GM21526 (cell line): Measurements from ENCODE around the gene ABI1.

Experiments
- ATAC-seq: cut with Tn5 transposase; IDR thresholded peaks from one replicate; pipeline ENCODE4 v1.9.1; 2021; ENCODE audit warnings: moderate library complexity; ENCODE audit not compliant: unreplicated experiment, low FRiP score

The ABI1 gene

DNA sequence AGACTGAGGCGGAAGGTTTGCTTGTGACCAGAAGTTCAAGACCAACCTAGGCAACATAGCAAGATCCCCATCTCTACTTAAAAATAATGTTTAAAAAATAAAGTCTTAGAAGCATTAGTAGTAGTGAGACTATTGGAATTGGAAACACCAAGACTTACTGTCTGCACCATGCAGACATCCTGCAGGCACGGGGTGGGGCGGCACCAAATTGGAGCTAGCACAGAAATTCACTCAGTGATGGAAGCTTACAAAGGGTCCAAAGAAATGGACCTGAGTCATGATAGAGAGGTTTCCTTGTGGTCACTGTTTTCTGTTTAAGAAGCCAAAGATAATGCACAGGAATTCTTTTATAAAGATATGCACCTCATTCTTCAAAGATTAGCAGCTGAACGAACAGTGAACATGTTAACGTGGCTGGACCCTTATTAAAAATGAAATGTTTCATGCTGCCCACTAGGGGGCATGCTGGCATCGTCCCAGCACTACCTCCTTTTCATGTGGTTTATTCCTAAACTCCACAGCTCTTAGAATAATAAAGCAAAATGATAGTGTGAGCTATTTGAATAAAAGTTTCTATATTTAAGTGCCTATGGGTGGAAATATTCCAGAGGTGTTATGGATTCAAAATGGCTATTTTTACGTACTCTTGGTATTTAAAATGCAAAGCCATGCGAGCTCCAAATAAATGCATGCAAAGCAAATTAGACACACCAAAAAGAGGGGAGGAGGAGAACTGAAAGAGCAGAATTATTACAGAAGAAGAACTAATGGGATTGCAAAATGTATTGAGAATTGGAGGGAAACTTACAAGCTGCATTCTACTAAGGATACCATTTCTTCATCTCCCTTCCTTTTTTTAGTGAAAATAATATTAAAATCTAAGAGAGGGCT is 134.7 kb downstream of the ABI1 start:
- no peak for ATAC-seq

DNA sequence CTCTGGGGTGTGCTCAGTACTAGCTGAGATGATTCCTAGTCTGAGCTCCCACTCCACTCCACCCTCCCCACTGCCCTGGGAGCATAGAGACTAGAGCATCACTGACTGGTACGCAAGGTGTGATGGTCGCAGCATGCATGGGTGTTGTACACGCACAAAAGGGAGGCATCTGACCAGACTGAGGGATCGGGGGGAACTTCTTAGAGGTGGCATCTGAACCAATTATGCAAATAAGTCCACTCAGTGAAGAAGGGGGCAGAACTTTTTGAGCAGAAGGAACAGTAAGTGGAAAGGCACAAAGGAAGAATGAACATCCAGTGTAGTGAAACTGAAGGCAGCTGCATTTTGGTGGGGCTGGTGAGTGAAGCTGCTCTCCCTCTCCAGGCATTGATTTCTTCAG is 137.7 kb downstream of the ABI1 start:
- no peak for ATAC-seq

DNA sequence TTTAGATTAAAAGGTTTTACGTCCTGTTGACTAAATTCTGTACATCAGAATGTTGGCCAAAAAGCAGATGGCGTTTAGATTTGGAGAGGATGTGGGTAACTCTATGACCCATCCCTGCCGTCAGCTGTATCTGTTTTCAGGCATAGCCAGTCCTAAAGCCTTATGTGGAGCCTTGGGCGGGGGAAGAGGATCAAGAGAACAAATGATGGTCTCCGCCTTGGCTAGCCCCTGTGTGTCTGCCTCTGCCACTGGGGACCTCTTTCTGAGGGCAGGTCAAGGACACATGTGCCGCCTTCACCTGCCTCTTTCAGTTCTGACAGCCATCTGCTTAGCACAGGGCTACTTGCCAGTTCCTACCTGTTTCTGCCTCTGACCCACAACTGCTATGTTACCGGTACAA is 139.2 kb downstream of the ABI1 start:
- no peak for ATAC-seq

DNA sequence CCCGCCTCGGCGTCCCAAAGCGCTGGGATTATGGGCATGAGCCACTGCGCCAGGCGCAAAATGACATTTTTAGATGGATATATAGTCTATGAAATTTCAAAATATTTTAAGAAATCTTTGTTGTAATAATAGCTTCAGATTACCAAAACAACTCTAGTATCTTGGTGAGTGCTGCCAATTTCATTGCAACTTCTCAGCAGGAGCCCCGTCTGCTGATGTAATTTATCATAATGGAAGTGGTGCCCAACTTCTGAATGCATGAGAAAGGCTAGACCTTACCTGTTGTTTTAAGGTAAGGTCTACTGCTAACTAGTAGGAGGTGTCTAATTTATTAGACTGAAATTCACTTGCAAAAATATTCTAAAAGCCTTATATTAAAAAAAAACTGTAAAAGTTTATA is 143.3 kb downstream of the ABI1 start:
- ATAC-seq = no peak

DNA sequence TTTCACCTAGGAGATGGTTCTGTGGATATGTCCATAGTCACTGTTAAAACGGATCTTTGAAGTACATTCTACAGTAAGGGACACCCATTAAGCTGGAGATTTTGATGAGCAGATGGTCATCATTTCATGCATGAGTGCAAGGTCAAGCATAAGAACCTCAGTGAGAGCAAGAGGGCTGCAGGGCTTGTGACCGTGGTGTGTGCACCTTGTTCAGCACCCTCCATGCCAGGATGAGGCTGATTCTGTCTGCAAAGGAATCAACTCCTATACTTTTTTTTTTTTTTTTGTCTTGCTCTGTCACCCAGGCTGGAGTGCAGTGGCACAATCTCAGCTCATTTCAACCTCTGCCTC is 145.6 kb downstream of the ABI1 start:
- no peak for ATAC-seq

DNA sequence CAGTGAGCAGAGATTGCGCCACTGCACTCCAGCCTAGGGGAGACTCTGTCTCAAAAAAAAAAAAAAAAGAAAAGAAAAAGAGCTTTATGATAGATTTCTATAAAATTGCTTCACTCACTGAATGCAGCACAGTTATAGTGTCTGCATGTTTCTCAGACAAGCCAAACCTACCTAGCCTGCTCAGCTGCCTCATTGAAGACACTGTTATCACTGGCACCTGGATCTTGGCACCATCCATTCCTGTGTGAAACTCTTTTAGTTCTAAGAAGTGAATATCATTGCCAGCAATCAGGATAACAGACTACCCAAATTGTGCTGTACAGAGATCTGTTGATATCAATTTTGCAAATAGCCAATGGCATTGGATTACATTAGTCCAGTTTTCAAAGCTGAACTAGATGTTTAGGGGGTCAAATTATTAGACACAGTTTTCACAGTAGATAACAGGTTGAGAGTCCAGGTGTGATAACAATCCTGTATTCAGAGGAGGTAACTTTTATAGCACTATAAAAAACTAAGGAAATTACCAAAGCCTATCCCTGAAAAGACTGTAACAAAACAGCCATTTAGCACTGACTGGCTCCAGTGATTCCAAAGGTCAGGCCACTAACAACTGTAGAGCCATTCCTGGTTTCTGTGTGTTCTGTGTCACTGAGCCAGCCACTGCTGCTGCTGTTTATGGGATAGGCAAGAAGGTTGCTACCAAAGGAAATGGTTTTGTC is 146.2 kb downstream of the ABI1 start:
- no peak for ATAC-seq

DNA sequence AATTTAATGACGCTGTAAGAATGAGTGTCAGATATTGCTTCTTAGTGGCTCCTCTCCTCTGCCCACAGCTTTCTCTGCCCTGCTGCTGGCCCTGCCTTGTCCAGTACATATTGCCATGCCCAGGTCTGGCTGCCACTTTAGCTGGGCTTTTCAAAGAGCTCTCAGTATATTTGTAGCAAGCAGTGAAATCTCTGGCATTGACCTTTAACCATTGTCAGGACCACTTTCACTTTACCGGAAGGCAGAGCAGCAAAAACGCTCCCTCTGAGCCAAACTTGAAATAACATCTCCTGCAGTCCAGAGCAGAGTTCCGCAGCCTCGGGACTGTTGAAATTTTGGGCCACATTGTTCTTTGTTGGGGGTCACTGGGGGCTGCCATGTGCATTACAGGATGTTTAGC is 149.4 kb downstream of the ABI1 start:
- ATAC-seq = no peak

DNA sequence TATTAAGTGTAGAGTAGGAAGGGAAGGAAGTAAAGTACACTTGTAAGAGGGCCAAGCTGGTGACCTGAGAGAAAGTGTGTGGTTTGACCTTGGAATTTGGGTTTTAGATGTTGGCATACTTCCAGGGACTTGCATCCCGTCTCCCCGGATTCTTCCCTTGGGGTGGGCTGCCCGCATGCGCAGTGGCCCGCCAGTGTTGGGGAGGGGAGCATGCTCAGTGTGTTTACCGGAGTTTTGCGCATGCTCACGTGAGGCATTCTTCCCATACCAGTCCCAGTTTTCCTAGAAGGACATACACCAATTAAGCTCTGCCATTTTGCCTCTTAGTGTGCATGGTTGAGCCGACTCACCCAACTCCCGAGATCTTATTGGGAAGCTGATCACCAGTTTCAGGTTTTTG is 153.8 kb downstream of the ABI1 start:
- no peak for ATAC-seq

DNA sequence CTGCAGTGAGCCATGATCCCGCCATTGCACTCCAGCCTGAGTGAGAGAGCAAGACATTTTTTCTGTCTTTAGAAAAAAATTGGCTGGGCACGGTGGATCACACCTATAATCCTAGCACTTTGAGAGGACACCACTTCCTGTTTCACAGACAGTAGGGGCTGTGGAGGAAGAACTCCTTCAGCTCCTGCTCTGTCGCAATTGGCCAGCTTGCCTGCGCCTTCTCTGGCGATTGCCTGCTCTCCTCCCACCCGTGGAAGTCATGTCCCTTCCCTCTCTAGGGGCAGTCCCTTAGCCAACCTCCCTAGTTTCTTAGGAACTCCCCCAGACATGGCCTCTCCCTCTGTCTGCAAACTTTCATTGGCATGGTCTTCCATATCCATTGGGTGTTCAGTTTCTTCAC is 154.6 kb downstream of the ABI1 start:
- no peak for ATAC-seq

DNA sequence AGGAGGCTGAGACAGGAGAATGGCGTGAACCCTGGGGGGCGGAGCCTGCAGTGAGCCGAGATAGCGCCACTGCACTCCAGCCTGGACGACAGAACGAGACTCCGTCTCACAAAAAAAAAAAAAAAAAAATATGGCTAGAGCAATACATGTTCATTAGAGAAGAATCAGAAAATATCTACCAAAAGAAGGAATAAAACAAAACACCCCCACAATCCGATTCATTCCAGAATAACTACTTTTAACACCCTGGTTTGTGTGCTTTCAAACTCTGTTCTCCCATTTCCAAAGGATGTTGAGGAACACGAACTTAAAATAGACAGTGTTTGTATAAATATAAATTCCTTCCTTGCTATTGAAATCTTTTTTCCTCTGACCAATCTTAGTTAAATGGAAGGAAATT is 156.8 kb downstream of the ABI1 start:
- ATAC-seq = no peak

DNA sequence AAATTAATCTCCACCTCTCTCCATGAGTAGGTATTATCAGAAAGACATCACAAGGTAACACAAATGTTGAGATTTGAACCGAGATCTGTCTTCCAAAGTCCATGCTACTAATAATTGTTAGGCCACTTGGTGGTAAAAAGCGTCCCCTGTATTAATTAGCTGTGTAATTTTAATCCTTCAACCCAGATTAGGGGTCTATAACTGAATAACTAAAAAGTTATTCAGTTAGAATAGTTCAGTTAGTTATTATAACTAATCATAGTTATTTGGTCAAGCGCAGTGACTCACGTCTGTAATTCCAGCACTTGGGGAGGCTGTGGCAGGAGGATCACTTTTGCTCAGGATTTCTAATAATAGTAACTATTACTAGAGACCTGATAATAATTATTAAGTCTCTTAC is 157.7 kb downstream of the ABI1 start:
- ATAC-seq = no peak

DNA sequence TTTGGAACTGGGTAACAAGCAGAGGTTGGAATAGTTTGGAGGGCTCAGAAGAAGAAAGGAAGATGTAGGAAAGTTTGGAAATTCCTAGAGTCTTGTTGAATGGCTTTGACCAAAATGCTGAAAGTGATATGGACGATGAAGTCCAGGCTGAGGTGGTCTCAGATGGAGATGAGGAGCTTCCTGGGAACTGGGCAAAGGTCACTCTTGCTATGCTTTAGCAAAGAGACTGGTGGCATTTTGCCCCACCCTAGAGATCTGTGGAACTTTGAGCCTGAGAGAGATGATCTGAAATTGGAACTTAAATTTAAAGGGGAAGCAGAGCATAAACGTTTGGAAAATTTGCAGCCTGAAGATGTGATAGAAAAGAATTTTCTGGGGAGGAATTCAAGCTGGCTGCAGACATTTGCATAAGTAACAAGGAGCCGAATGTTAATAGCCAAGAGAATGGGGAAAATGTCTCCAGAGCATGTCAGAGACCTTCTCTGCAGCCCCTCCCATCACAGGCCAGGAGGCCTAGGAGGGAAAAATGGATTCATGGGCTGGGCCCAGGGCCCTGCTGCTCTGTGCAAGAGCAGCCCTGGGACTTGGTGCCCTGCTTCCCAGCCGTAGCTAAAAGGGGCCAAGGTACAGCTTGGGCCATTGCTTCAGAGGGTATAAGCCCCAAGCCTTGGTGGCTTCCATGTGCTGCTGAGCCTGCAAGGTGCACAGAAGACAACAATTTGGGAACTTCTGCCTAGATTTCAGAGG is 159.7 kb downstream of the ABI1 start:
- no peak for ATAC-seq

DNA sequence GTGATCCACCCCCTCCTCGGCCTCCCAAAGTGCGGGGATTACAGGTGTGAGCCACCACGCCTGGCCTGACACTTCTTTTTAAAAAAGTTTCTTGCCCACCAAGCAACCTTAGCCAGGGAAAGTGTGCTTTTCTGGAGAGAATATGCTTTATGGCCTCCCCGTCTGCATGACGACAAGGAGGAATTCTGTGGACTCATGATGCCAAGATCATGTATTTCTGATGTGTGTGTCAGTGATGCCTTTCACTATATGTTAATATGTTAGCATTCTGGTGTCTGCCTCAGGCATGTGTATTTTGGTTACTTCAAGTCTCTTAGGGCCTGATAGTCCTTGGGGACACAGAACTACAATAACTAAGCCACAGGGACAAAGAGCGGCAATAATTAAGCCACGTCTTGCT is 161.1 kb downstream of the ABI1 start:
- ATAC-seq = no peak

DNA sequence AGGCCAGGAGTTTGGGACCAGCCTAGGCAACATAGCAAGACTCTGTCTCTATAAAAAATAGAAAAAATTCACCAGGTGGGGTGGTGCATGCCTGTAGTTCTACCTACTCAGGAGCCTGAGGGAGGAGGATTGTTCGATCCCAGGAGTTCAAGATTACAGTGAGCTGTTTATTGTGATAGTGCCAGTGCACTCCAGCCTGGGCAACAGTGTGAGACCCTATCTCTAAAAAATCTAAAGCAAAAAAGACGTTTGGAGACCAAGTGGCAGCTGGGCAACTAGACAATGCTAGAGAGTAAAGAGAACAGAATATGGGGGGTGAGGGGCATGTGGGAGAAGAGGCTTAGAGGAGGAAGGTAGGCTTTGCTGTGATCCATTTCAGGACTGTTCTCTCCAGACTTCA is 161.8 kb downstream of the ABI1 start:
- ATAC-seq = no peak

DNA sequence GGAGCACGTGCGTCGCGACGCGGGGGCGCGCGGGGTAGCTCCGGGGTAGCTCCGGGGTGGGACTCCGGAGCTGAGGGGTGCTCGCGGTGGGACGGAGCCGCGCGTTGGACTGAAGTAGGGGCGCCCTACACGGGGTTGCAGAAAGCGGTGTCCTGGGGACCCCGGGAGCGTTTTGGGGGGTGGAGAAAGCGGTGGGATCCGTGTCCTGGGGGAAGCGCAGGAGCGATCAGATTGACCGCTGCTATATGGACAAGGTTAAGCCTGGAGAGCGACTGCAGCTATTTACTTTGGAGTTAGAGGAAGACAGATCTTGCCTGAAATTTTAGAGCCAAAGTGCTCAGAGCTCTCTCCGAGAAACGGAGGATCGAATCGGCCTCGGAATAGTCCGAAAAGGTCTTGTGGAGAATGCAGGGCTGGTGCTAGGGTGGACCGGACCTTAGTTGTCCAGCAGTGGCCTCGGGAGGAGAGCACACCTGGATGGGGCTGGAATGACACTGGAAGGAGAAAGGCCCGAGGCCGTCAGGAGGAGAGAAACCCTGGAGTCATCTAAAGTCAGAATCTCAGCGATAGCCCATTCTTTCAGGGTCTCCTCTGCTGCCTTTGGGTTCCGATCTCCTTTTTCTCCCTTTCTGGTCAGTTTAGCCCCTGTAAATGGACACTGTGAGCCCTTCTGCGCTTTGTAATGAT is 162.7 kb downstream of the ABI1 start:
- ATAC-seq = no peak

DNA sequence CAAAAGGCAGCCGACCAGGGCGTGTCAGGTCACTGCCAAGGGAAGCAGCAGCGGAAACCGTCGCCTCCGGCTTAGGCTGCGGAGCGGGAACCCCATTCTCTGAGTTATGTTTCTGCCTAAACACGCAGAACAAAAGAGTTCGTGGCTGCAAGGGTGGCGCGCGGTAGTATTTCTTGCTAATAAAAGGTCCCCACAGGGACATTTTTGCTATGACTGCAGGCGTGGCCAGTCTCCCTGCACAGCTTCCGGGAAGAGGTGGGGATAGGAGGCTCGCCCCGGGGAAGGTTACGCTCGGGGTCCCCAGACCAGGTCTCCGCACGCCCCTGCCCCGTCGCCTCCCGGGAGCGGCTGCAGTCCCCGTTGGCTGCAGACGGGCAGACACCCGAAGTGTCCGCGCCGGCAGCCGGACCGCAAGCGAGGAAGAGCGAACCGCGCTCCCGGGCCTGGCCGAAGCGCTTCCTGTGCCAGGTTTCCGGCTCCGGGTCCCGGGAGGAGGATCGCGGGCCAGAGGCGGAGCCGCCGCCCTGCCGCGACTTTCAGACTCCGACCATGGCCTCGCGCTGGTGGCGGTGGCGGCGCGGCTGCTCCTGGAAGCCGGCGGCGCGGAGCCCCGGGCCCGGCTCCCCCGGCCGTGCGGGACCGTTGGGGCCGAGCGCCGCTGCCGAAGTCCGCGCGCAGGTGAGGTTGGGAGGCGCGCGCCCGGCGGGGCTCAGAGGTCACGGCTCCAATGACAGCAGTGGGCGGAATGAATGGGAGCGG is 163.4 kb downstream of the ABI1 start, which contains the start of gene PDSS1:
Gene PDSS1, plus strand, starts transcription at position 539 of the 759 bp plus-strand sequence. Its CDS starts 11 bp downstream, at position 550.
- peak; percentile 81 for ATAC-seq

DNA sequence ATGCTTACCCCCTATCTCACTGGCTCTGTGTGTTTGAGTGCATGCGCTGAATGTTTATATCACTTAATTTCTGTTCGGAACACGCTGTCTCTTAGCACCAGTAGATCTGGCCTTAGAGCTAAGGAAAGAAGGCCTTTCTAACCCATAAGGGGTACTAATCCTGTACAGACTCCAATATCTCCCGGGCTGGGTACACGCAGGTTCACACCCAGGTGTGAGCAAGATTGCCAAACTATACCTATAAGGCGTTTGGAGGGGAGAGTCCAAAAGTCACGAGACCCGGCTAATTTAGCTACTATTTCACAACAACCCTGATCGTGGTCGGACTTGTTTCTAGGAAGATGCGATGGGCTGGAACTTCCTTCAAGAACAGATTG is 164.0 kb downstream of the ABI1 start:
- peak; percentile 13 for ATAC-seq
